NCI-H1105 treated with DMSO at 0.1 percent for 48 hours (cell line): ENCODE measurements around the gene MCM3AP.
"Not testable (repeated sequence)": the region's sequence is repeated elsewhere in the genome, so short reads cannot be mapped to it uniquely, and the experiment has no call there.

Source experiments
- DNase-seq: peaks from one replicate; lab custom pipeline; 2025; lab: John Stamatoyannopoulos, UW

The MCM3AP gene

DNA sequence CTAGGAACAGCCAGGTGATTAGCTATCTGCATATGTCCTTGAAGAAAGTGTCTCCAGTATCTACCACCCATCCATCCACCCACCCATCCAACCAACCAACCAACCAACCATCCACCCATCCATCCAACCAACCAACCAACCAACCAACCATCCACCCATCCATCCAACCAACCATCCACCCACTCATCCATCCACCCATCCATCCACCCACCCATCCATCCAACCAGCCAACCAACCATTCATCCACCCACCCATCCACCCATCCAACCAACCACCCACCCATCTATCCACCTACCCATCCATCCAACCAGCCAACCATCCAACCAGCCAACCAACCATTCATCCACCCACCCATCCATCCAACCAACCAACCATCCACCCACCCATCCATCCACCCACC is 26.2 kb upstream of the MCM3AP start:
- no peak for DNase-seq

- DNase-seq, result not testable (repeated sequence)
Observed at GRCh38 chr21:46310260-46310659, 24.8 kb upstream of the MCM3AP start.

GRCh38 chr21:46308431-46308830 is 23.0 kb upstream of the MCM3AP start:
- no peak for DNase-seq

DNA sequence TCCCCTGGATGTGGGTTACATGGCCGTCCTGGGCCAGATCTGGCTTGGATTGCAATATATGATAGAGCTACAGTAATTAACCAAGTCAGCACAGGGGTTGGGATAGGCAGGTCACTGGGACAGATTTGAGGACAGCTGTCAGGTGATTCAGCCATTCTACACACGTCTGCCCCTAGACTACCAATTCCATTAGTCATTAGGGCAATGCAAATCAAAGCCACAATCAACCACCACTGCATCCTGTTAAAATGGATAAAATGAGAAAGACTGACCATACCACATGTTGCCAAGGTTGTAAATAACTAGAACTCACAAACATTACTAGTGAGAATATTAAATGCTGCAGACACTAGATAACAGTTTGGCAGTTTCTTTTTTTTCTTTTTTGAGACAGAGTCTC is 22.2 kb upstream of the MCM3AP start:
- no peak for DNase-seq

DNA sequence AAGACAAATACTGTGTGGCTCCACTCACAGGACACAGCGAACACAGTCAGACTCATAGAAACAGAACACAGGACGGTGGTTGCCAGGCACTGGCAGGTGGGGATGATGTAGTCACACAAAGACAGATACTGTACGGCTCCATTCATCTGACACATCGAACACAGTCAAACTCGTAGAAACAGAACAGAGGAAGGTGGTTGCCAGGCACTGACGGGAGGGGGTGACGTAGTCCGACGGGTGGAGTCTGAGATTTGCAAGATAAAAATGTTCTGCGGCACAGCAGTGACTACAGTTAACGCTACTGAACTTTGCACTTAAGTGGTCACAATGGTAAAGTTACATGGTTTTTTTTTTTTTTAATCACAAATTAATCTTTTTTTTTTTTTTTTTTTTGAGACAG is 19.5 kb upstream of the MCM3AP start:
- DNase-seq, result no peak

- no peak for DNase-seq
Observed at GRCh38 chr21:46304437-46304836, 19.0 kb upstream of the MCM3AP start.

DNA sequence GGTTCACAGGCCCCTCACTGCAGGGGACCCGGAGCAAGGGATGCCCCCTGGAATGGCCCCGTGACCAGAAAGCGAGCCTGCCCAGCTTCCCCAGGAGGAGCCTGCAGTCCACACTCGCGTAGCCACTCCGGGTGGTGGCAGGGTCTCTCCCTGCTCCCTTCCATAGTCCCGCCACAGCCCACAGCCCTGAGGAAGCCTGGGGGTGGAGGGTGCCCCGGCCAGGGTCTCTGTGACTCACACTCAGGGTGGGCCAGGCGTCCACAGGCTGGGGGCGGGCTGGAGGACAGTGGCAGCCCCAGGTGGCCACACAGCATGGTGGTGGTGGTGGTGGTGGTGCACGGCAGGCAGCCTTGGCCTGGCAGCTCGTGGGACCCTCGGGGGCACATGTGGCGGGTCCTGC is 16.3 kb upstream of the MCM3AP start:
- no peak for DNase-seq

DNA sequence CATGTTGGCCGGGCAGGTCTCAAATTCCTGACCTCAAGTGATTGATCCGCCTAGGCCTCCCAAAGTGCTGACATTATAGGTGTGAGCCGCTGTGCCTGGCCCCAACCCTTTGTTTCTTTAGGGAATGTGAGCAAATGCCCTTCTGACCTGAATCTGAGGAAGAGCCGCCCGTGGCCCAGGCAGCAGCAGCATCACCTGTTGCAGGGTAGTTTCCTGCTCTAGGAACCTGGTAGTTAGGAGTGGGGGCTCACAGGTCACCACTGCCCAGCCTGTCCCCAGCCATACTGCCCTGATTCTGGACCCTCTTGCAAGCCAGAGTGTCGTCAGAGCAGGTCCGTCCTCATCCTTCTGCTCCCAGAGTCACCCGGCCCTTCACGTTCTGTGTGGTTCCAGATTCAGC is 13.8 kb upstream of the MCM3AP start:
- no peak for DNase-seq

GRCh38 chr21:46297338-46298271 is 12.2 kb upstream of the MCM3AP start:
- peak; percentile 26 for DNase-seq

DNA sequence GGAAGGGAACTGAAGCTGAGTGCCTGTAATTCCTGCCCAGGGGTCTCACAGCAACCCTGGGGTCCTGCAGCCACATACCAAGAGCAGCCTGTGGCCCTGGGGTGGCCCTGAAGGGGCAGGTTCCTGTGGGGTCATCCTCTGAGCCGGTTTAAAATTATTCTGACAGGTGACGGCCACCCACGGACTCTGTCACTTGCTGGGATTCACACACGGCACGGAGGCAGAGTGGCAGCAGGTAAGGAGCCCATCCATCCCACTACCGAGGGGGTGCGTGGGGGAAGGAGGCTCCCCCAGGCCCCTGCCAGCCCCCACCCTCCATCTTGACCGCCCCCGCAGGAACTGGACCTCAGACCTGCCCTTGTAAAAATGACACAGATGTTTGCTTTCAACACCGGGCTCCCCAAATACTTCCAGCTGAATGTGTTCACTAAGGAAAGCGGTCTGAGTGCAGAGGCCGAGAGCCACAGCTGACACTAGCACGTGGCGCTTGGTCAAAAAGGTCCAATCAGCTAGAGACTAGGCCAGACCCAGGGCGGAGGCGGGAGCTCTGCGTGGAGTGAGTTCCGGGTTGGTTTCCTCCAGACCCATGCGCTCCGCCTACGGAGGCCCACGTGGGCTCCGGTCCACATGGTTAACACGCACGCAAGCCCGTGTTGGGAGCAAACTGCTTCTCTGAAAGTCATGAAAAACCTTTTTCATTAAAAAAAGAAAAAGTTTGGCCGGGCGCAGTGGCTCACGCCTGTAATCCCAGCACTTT is 10.8 kb upstream of the MCM3AP start:
- DNase-seq, result no peak

- DNase-seq, result peak; percentile 10
Observed at GRCh38 chr21:46295177-46295770, 9.9 kb upstream of the MCM3AP start.

DNA sequence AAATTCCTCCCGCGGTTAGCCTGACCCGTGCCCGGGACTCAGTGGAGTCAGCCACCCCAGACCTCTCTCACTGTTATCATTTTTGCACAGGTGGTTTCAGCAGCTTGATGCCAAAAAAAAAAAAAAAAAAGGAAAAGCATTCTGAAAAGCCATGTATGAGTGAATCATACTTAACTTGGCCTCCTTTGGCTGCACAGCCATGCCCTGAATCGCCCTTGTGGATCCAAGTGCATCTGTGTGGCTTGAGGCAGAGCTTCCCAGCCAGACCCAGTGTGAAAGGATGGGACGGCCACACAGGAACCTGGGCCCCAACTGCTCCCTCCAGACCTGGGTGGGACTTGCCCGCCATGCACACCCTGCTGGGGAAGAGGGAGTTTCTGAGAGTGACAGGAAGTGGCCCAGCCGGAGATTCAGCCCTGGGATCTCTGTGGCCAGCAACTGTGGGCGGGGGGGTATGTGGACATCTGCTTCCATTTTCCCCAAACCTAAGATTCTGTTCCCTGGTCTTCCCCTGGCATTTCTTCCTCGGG is 9.3 kb upstream of the MCM3AP start:
- DNase-seq, result no peak

DNA sequence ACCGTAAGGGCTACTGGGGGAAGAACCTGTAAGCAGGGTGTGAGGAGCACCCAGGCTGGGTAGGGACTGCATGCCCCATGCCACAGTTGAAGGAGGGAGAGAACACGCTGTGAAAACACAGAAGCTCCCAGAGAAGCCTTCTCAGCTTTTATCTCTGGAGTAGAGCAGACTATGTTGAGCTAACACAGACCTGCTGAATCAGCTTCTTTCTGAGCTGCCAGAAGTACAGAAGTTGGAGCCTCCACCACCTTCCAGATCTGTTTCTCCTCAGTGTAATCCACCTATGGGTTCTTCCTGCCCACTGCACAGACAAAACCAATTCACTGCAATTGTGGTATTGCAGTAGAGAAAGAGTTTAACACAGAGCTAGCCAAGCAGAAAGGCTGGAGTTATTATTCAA is 6.2 kb upstream of the MCM3AP start:
- DNase-seq, result no peak

GRCh38 chr21:46289655-46290179 is 4.3 kb upstream of the MCM3AP start:
- no peak for DNase-seq

- no peak for DNase-seq
Observed at GRCh38 chr21:46287541-46287940, 2.1 kb upstream of the MCM3AP start.

GRCh38 chr21:46286648-46287002 is 1.2 kb upstream of the MCM3AP start:
- DNase-seq, result no peak

GRCh38 chr21:46285761-46286647 is 593 bp upstream of the MCM3AP start, which contains the start of gene YBEY:
TSS of gene YBEY (plus strand) at chr21:46286342. CDS start at chr21:46286914, 572 bp downstream.
- DNase-seq, result peak; percentile 85

GRCh38 chr21:46284733-46285132 is 678 bp downstream of the MCM3AP start:
- no peak for DNase-seq

GRCh38 chr21:46284077-46284644 is 1.2 kb downstream of the MCM3AP start:
- no peak for DNase-seq

- no peak for DNase-seq
Observed at GRCh38 chr21:46274797-46275390, 10.5 kb downstream of the MCM3AP start.
